ENCODE measurements around the gene SBNO2. TPM values are rescaled to one million over a fixed set of nuclear protein-coding genes. Genes with fewer than 3 reads are reported as not detected.
A peak's percentile ranks its signal among the peaks of the same experiment; 100 is the strongest.
"Not testable (repeated sequence)": the region's sequence is repeated elsewhere in the genome, so short reads cannot be mapped to it uniquely, and the experiment has no call there.

Gene SBNO2
- total RNA-seq, 1 donor from 2014 or later: 18.7 TPM

- ATAC-seq (peak; percentile 7), DNase-seq (no peak)
- intact Hi-C loops (cut with micrococcal nuclease): no loop called here
Observed at GRCh38 chr19:1143828-1144399, 30.2 kb downstream of the SBNO2 start.

DNA sequence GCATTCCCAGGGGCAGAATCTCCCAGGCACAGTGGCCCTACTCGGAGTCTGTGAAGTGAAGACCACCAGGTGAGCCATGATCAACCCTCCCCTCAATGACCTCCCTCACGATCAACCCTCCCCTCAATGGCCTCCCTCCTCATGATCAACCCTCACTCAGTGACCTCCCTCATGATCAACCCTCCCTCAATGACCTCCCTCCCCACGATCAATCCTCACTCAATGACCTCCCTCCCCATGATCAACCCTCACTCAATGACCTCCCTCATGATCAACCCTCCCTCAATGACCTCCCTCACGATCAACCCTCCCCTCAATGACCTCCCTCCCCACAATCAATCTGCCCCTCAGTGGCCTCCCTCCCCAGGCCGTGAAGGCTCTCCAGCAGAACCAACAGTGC lies 32.1 kb downstream of the SBNO2 start:
- no peak for DNase-seq
- intact Hi-C loops (cut with micrococcal nuclease): no loop called here
- ATAC-seq: peak; percentile 35

GRCh38 chr19:1140272-1141027 lies 33.6 kb downstream of the SBNO2 start:
- no peak for ATAC-seq
- intact Hi-C loops (cut with micrococcal nuclease): no loop called here
- DNase-seq: no peak

DNA sequence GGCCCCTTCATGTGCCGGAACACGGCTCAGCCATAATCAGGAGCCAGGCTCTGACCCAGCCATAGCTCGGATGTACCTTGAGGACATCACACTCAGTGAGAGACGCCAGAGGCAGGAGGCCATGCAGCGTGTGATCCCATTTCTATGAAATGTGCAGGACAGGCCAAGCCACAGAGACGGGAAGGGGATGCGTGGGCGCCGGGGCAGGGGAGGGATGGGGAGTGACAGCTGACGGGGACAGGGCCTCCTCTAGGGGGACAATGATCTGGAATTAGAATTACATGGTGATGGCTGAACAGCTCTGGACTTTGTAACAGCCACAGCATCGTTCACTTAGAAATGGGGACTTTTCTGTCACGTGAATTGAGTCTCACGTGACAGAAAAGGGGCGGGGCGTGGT lies 34.9 kb downstream of the SBNO2 start:
- no peak for DNase-seq

GRCh38 chr19:1138121-1138520 lies 35.9 kb downstream of the SBNO2 start:
- intact Hi-C loops (cut with micrococcal nuclease): no loop called here
- no peak for ATAC-seq
- DNase-seq: no peak

More for the DNA sequence above, 34.9 kb downstream of the SBNO2 start:
- intact Hi-C loops (cut with micrococcal nuclease): no loop called here
- ATAC-seq: no peak

- ATAC-seq: no peak
- intact Hi-C loops (cut with micrococcal nuclease): no loop called here
- DNase-seq: no peak
Observed at GRCh38 chr19:1136621-1137317, 37.3 kb downstream of the SBNO2 start.

GRCh38 chr19:1136201-1136600 lies 37.9 kb downstream of the SBNO2 start:
- DNase-seq (no peak), ATAC-seq (no peak)
- intact Hi-C loops (cut with micrococcal nuclease): no loop called here

DNA sequence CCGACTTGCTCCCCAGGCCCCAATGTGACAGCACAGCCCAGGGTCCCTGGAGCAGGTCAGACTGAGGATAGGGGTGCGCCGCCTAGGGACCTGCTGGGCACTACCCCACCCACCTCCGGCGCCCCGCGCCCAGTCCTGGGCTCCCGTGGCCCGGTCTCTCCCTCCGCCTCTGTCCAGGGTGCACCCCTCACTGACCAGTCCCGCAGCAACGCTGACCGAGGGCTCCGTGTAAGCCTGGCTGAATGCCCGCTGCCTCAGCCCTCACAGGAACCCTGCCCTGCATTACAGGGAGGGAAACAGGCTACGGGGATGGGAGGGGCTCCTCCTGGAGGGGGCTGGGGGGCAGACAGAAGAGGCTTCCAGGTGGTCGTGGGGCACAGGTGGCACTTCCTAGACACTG lies 38.6 kb downstream of the SBNO2 start:
- DNase-seq: no peak
- intact Hi-C loops (cut with micrococcal nuclease): no loop called here
- no peak for ATAC-seq

DNA sequence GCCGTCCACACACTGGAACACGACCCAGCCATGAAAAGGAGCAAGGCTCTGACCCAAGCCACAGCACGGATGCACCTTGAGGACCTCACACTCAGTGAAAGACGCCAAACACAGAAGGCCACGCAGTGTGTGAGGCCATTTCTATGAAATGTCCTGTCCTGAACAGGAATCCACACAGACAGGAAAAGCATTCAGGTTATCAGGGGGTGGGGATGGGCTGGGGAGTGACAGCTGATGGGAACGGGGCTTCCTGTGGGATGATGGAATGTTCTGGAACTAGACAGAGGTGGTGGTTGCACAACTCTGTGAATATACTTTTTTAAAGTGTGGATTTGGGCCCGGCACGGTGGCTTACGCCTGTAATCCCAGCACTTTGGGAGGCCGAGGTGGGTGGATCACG lies 39.6 kb downstream of the SBNO2 start:
- no peak for DNase-seq
- intact Hi-C loops (cut with micrococcal nuclease): no loop called here

GRCh38 chr19:1133471-1133929 lies 40.6 kb downstream of the SBNO2 start:
- intact Hi-C loops (cut with micrococcal nuclease): no loop called here
- DNase-seq (peak; percentile 61), ATAC-seq (no peak)

More for the DNA sequence above, 39.6 kb downstream of the SBNO2 start:
- ATAC-seq: no peak

GRCh38 chr19:1132552-1133383 lies 41.3 kb downstream of the SBNO2 start:
- DNase-seq (no peak), ATAC-seq (peak; percentile 7)
- intact Hi-C loops (cut with micrococcal nuclease): no loop called here

DNA sequence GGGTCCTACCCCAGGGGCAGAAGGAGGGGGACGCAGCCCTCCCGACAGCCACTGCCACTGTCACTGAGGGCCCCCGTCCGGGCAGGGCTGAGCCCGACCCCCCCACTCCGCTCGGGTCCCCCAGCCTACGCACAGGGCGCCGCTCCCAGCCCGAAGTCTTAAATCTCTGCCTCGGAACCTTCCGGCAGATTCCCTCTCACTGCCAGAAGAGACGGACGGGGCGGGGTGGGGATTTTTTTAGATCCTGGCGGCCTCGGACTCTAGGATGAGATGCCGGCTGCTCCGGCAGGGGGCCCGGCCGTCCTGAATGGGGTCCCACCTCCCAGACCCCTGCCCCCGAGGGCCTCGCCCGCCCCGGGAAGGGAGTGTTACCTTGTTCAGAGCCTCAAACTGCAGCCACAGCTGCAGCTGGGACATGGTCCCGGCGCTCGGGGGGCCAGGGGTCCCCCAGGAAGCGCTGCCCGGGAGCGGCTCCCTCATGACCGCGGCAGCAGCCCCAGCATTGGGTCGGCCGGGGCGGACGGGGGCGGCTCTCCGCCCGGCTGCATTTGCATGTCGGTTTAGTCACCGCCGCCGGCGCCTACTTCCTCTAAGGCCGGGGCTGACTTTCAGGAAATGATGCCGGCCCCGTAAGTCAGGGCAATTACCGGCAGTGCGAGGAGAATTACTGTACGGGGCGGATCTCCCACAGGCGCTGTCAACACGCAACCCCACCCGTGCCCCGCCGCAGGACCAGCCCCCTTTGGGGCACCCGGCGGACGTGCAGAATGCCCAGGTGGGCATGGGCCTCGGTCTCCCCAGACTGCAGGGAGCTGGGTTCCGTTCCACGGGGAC lies 42.1 kb downstream of the SBNO2 start:
- peak; percentile 85 for ATAC-seq
- intact Hi-C loops (cut with micrococcal nuclease): no loop called here
- peak; percentile 92 for DNase-seq

- DNase-seq (no peak), ATAC-seq (peak; percentile 7)
- intact Hi-C loops (cut with micrococcal nuclease): no loop called here
Observed at GRCh38 chr19:1130771-1131717, 43.0 kb downstream of the SBNO2 start.

GRCh38 chr19:1129535-1129934 lies 44.5 kb downstream of the SBNO2 start:
- intact Hi-C loops (cut with micrococcal nuclease): no loop called here
- ATAC-seq: no peak
- no peak for DNase-seq

DNA sequence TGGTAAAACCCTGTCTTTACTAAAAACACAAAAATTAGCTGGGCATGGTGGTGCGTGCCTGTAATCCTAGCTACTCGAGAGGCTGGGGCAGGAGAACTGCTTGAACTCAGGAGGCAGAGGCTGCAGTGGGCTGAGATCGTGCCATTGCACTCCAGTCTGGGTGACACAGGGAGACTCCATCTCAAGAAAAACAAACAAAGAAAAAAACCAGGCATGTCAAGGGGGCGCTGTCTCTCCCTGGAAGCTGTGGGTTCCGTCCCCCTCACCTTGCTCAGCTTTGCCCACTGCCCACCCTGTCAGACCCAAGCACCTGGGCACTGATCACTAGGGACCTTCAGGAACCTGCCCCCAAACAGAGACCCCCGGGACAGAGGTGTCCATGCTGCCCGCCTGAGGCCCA lies 45.0 kb downstream of the SBNO2 start:
- ATAC-seq; DNase-seq; intact Hi-C loops (cut with micrococcal nuclease): not testable (repeated sequence)

DNA sequence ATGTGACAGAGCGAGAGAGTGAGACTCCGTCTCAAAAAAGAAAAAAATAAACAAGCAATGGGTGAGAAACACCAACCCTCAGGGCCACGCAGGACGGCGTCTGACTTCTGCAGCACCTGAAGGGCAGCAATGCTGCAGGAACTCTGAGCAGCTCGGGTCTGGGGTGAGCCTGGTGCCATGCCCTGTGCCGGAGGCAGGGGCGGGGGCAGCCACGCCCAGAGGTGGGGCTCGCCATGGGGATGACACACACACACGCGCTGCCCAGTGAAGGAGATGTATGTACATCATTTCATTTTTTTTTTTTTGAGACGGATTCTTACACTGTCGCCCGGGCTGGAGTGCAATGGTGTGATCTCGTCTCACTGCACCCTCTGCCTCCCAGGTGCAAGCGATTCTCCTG lies 46.0 kb downstream of the SBNO2 start:
- intact Hi-C loops (cut with micrococcal nuclease): no loop called here
- ATAC-seq (no peak), DNase-seq (no peak)

GRCh38 chr19:1126984-1127760 lies 46.9 kb downstream of the SBNO2 start:
- DNase-seq (no peak), ATAC-seq (no peak)
- intact Hi-C loops (cut with micrococcal nuclease): no loop called here
